ENCODE results near the gene SLC5A11. TPM values are rescaled to one million over a fixed set of nuclear protein-coding genes. Genes with fewer than 3 reads are reported as not detected.

SLC5A11 gene
- total RNA-seq, 3 donors from 2014 or later = 0.63 to 2.4 (median 1.3) TPM

- no peak overlapping the region for H3K4me3 ChIP-seq
- H3K4me1 ChIP-seq (ENCODE audit: low read depth) = no peaks in the 10 kb centered on the region
- no peak for TF ChIP-seq CTCF (IDR thresholded peaks at IDR 0.05)
- intact Hi-C loops (cut with DNase I, micrococcal nuclease) = no loop called here
- ATAC-seq (no peak), DNase-seq (no peak)
- H3K36me3 ChIP-seq (ENCODE audit: low read depth) = peaks cover 10% of the 10 kb centered on the region
- no peaks in the 10 kb centered on the region for H3K9me3 ChIP-seq
These were observed 18.8 kb upstream of the SLC5A11 start for GRCh38 chr16:24826817-24827566.

- DNase-seq (no peak), ATAC-seq (no peak)
- no peaks in the 10 kb centered on the region for H3K36me3 ChIP-seq (ENCODE audit: low read depth)
- no peaks in the 10 kb centered on the region for H3K9me3 ChIP-seq
- TF ChIP-seq CTCF (IDR thresholded peaks at IDR 0.05) = no peak
- intact Hi-C loops (cut with DNase I, micrococcal nuclease) = no loop called here
- H3K4me1 ChIP-seq (ENCODE audit: low read depth) = peaks cover 2% of the 10 kb centered on the region
- H3K4me3 ChIP-seq = no peak overlapping the region
These were observed 16.6 kb upstream of the SLC5A11 start for GRCh38 chr16:24829153-24829552.

- no peak for TF ChIP-seq CTCF (IDR thresholded peaks at IDR 0.05)
- ATAC-seq (no peak), DNase-seq (no peak)
- no peaks in the 10 kb centered on the region for H3K36me3 ChIP-seq (ENCODE audit: low read depth)
- H3K4me3 ChIP-seq = no peak overlapping the region
- intact Hi-C loops (cut with DNase I, micrococcal nuclease) = loop anchor here in 1 of 2 donors (10.0 kb wide), 1 partner anchor 211 kb away; no protein-coding TSS in a partner anchor
- peaks cover 4% of the 10 kb centered on the region for H3K4me1 ChIP-seq (ENCODE audit: low read depth)
- H3K9me3 ChIP-seq = no peaks in the 10 kb centered on the region
These were observed 12.4 kb upstream of the SLC5A11 start for GRCh38 chr16:24833352-24833751.

GRCh38 chr16:24834459-24835335 is 11.1 kb upstream of the SLC5A11 start:
- no peaks in the 10 kb centered on the region for H3K36me3 ChIP-seq (ENCODE audit: low read depth)
- intact Hi-C loops (cut with DNase I, micrococcal nuclease) = loop anchor here in 1 of 2 donors (10.0 kb wide), 1 partner anchor 210 kb away; no protein-coding TSS in a partner anchor
- TF ChIP-seq CTCF (IDR thresholded peaks at IDR 0.05) = peak; percentile 43

GRCh38 chr16:24836836-24837235 is 8.9 kb upstream of the SLC5A11 start:
- no peaks in the 10 kb centered on the region for H3K36me3 ChIP-seq (ENCODE audit: low read depth)
- intact Hi-C loops (cut with DNase I, micrococcal nuclease) = loop anchor here in 1 of 2 donors (10.0 kb wide), 1 partner anchor 208 kb away; no protein-coding TSS in a partner anchor
- no peaks in the 10 kb centered on the region for H3K9me3 ChIP-seq
- DNase-seq (no peak), ATAC-seq (no peak)
- no peak overlapping the region for H3K4me3 ChIP-seq
- peaks cover 4% of the 10 kb centered on the region for H3K4me1 ChIP-seq (ENCODE audit: low read depth)
- TF ChIP-seq CTCF (IDR thresholded peaks at IDR 0.05) = no peak

More at GRCh38 chr16:24834459-24835335, 11.1 kb upstream of the SLC5A11 start:
- Histone ChIP-seq H3K4me3 (no peak overlapping the region), H3K9me3 (no peaks in the 10 kb centered on the region), H3K4me1 (ENCODE audit: low read depth) (peaks cover 4% of the 10 kb centered on the region)
- peak; percentile 72 to 86 (median 85) for DNase-seq
- peak; percentile 94 for ATAC-seq

Measured in mucosa of descending colon (tissue), 3 donors.